ENCODE measurements around the gene RAB10. TPM values are rescaled to one million over a fixed set of nuclear protein-coding genes. Genes with fewer than 3 reads are reported as not detected.

The RAB10 gene
- total and polyA plus RNA-seq, 2 of the 13 experiments (the other 11 are each of a cell fraction or from before 2014, with no cell fraction given) = 48.2 to 120 TPM

- H3K9me3 ChIP-seq (ENCODE audit: low read length) = no peaks in the 10 kb centered on the region
- H3K27ac ChIP-seq (ENCODE audit: extremely low read length, insufficient read depth, low read length) = peak overlapping the region; percentile 0
- POLR2A ChIA-PET = interaction anchor here (1.1 to 2.1 kb wide), 6 partner anchors 9 to 134 kb away, joined by 3 to 15 read pairs (median 4); partner anchors contain the start of genes ASXL2 and RAB10
- H3K36me3 ChIP-seq (replicated peaks in 1 of 2; ENCODE audit: control insufficient read depth in 1 of 2, insufficient read depth in 2 of 2, low read length in 2 of 2) = no peaks in the 10 kb centered on the region
- under 1% methylated on average over 14 of the region's 14 CpGs for WGBS (ENCODE audit: low lambda C conversion rate)
- in situ Hi-C loops (cut with HindIII; ENCODE audit: extremely low pct_ligation_motif_present, low pct_unique_long_range_greater_than_20kb) = no loop called here
- no peaks in the 10 kb centered on the region for H4K20me1 ChIP-seq (ENCODE audit: insufficient read depth, low read length)
- H3K4me3 ChIP-seq (replicated peaks in 1 of 3; ENCODE audit: insufficient read depth in 1 of 3, low read depth in 2 of 3, low read length in 3 of 3) = peak overlapping the region in 2 of 3 experiments; percentile 5 to 41; a peak in 2 of 6 replicates
- ATAC-seq (peak; percentile 88), DNase-seq (ENCODE audit: low spot score) (peak; percentile 94), FAIRE-seq (peak; percentile 79)
- H2AFZ ChIP-seq (ENCODE audit: low read length) = no peak overlapping the region
- intact Hi-C loops (cut with micrococcal nuclease; ENCODE audit: unreplicated experiment) = loop anchor here (1.0 to 2.0 kb wide), 2 partner anchors 15 to 21 kb away; no protein-coding TSS in a partner anchor
- H3K4me2 ChIP-seq (ENCODE audit: low read depth, low read length) = peak overlapping the region; percentile 79
- peak overlapping the region; percentile 28; the same call in 1 of the 2 replicates for H3K9ac ChIP-seq (ENCODE audit: insufficient read depth, low read depth, low read length)
- H3K79me2 ChIP-seq (ENCODE audit: insufficient read depth, low read length) = no peaks in the 10 kb centered on the region
- no TSS peak for BruUV-seq (replicated peaks)
- H3K4me1 ChIP-seq (ENCODE audit: insufficient read depth, low read length) = peaks cover 38% of the 10 kb centered on the region
- CTCF ChIA-PET (ENCODE audit: low intra/inter-chr PET ratio, low total read pairs) = interaction anchor here (0.7 kb wide), 1 partner anchor 14 kb away, joined by 3 read pairs; no protein-coding TSS in a partner anchor
- H3K27me3 ChIP-seq (ENCODE audit: control insufficient read depth in 1 of 2, insufficient read depth in 2 of 2, low read length in 2 of 2) = peaks cover 2 to 11% of the 10 kb centered on the region in 2 experiments; a peak in 1 of 5 replicates
- no peak for TF ChIP-seq ZNF574 (CRISPR knock-in tag; IDR thresholded peaks at IDR 0.05)
- no peak for TF ChIP-seq ZNF839 (CRISPR knock-in tag; IDR thresholded peaks at IDR 0.05; ENCODE audit: borderline replicate concordance)
- TF ChIP-seq ZNF20 (CRISPR knock-in tag; IDR thresholded peaks at IDR 0.05) = no peak
- TF ChIP-seq CTCF (CRISPR knock-in tag; IDR thresholded peaks at IDR 0.05) = no peak
- TF ChIP-seq MYC (CRISPR knock-in tag; IDR thresholded peaks at IDR 0.05; ENCODE audit: borderline replicate concordance) = no peak
- no peak for TF ChIP-seq NFIC (IDR thresholded peaks at IDR 0.05; ENCODE audit: low read length)
- TF ChIP-seq, protein P1, sequence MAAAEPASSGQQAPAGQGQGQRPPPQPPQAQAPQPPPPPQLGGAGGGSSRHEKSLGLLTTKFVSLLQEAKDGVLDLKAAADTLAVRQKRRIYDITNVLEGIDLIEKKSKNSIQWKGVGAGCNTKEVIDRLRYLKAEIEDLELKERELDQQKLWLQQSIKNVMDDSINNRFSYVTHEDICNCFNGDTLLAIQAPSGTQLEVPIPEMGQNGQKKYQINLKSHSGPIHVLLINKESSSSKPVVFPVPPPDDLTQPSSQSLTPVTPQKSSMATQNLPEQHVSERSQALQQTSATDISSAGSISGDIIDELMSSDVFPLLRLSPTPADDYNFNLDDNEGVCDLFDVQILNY (CRISPR knock-in tag; conservative IDR thresholded peaks at IDR 0.05) = no peak
- TF ChIP-seq AGO1 (IDR thresholded peaks at IDR 0.05; ENCODE audit: low read depth, low read length, poor library complexity, severe bottlenecking) = no peak
- TF ChIP-seq ZNF670 (CRISPR knock-in tag; IDR thresholded peaks at IDR 0.05; ENCODE audit: borderline replicate concordance) = no peak
- TF ChIP-seq RBM39 (IDR thresholded peaks at IDR 0.05; ENCODE audit: low read depth, low read length, poor library complexity, severe bottlenecking) = no peak
- no peak for TF ChIP-seq ZSCAN21 (CRISPR knock-in tag; IDR thresholded peaks at IDR 0.05; ENCODE audit: borderline replicate concordance)
- no peak for TF ChIP-seq MTF1 (CRISPR knock-in tag; IDR thresholded peaks at IDR 0.05)
- TF ChIP-seq KDM2A (CRISPR knock-in tag; IDR thresholded peaks at IDR 0.05; ENCODE audit: borderline replicate concordance, low read depth) = no peak
- no peak for TF ChIP-seq PRDM4 (CRISPR knock-in tag; IDR thresholded peaks at IDR 0.05; ENCODE audit: borderline replicate concordance)
These were observed 21.7 kb upstream of the RAB10 start for GRCh38 chr2:26011990-26012856.

Measured in HepG2 (cell line).